Measurements from ENCODE around the gene GPR85. TPM values are rescaled to one million over a fixed set of nuclear protein-coding genes. Genes with fewer than 3 reads are reported as not detected.

The GPR85 gene
- total and polyA plus RNA-seq, 5 donors from 2014 or later = not detected

- H3K27ac Mint-ChIP-seq = no peak overlapping the region
- H3K4me3 Mint-ChIP-seq = no peak overlapping the region
- no peak for ATAC-seq (ENCODE audit: low read depth in 2 of 2)
- no peak overlapping the region for H3K27ac ChIP-seq (ENCODE audit: insufficient read depth, low read length, poor library complexity, severe bottlenecking)
- no peaks in the 10 kb centered on the region for H3K27me3 ChIP-seq (ENCODE audit: control insufficient read depth, insufficient read depth, low read length)
- no peaks in the 10 kb centered on the region for H3K36me3 Mint-ChIP-seq
- no peak overlapping the region for H3K4me3 ChIP-seq (ENCODE audit: low read depth, low read length)
- H3K9me3 Mint-ChIP-seq = peaks cover 0 to 8% (median 3%) of the 10 kb centered on the region in 7 donors
- no peaks in the 10 kb centered on the region for H3K4me1 ChIP-seq (ENCODE audit: control insufficient read depth, insufficient read depth, low read length, poor library complexity, severe bottlenecking)
- H3K9me3 ChIP-seq (ENCODE audit: control insufficient read depth in 2 of 2, low read length in 2 of 2) = no peaks in the 10 kb centered on the region
- no peaks in the 10 kb centered on the region for H3K36me3 ChIP-seq (ENCODE audit: control insufficient read depth, insufficient read depth, low read length)
- no peak for DNase-seq
- peaks cover 9% of the 10 kb centered on the region for H3K27me3 Mint-ChIP-seq
- H3K4me1 Mint-ChIP-seq = no peaks in the 10 kb centered on the region
These were observed 40.2 kb downstream of the GPR85 start for GRCh38 chr7:113046453-113046852.

- Mint-ChIP-seq H3K4me3 (no peak overlapping the region), H3K27ac (no peak overlapping the region), H3K27me3 (peaks cover 9% of the 10 kb centered on the region), H3K36me3 (no peaks in the 10 kb centered on the region), H3K9me3 (peaks cover 0 to 8% (median 3%) of the 10 kb centered on the region in 7 donors), H3K4me1 (no peaks in the 10 kb centered on the region)
- Histone ChIP-seq H3K27me3 (ENCODE audit: control insufficient read depth, insufficient read depth, low read length) (no peaks in the 10 kb centered on the region), H3K36me3 (ENCODE audit: control insufficient read depth, insufficient read depth, low read length) (no peaks in the 10 kb centered on the region), H3K9me3 (ENCODE audit: control insufficient read depth in 2 of 2, low read length in 2 of 2) (no peaks in the 10 kb centered on the region), H3K4me3 (ENCODE audit: low read depth, low read length) (no peak overlapping the region), H3K27ac (ENCODE audit: insufficient read depth, low read length, poor library complexity, severe bottlenecking) (no peak overlapping the region), H3K4me1 (ENCODE audit: control insufficient read depth, insufficient read depth, low read length, poor library complexity, severe bottlenecking) (no peaks in the 10 kb centered on the region)
- no peak for ATAC-seq (ENCODE audit: low read depth in 2 of 2)
- DNase-seq = no peak
These were observed 41.2 kb downstream of the GPR85 start for GRCh38 chr7:113045379-113045778.

- ATAC-seq (ENCODE audit: low read depth in 2 of 2) = no peak
- H3K4me1 ChIP-seq (ENCODE audit: control insufficient read depth, insufficient read depth, low read length, poor library complexity, severe bottlenecking) = no peaks in the 10 kb centered on the region
- DNase-seq = no peak
- H3K9me3 ChIP-seq (ENCODE audit: control insufficient read depth in 2 of 2, low read length in 2 of 2) = no peaks in the 10 kb centered on the region
- no peak overlapping the region for H3K27ac Mint-ChIP-seq
- H3K36me3 ChIP-seq (ENCODE audit: control insufficient read depth, insufficient read depth, low read length) = no peaks in the 10 kb centered on the region
- no peaks in the 10 kb centered on the region for H3K4me1 Mint-ChIP-seq
- H3K27me3 ChIP-seq (ENCODE audit: control insufficient read depth, insufficient read depth, low read length) = no peaks in the 10 kb centered on the region
- H3K4me3 ChIP-seq (ENCODE audit: low read depth, low read length) = no peak overlapping the region
- H3K9me3 Mint-ChIP-seq = peaks cover 0 to 5% (median 0%) of the 10 kb centered on the region in 7 donors
- H3K27ac ChIP-seq (ENCODE audit: insufficient read depth, low read length, poor library complexity, severe bottlenecking) = no peak overlapping the region
- H3K4me3 Mint-ChIP-seq = no peak overlapping the region
- H3K36me3 Mint-ChIP-seq = no peaks in the 10 kb centered on the region
- peaks cover 9% of the 10 kb centered on the region for H3K27me3 Mint-ChIP-seq
These were observed 42.2 kb downstream of the GPR85 start for GRCh38 chr7:113044394-113044793.

GRCh38 chr7:113040849-113041248 is 45.8 kb downstream of the GPR85 start:
- H3K36me3 ChIP-seq (ENCODE audit: control insufficient read depth, insufficient read depth, low read length) = no peaks in the 10 kb centered on the region
- no peaks in the 10 kb centered on the region for H3K9me3 ChIP-seq (ENCODE audit: control insufficient read depth in 2 of 2, low read length in 2 of 2)
- Mint-ChIP-seq H3K36me3 (no peaks in the 10 kb centered on the region), H3K27me3 (peaks cover 9% of the 10 kb centered on the region), H3K4me3 (no peak overlapping the region), H3K9me3 (peaks cover 0 to 8% (median 0%) of the 10 kb centered on the region in 7 donors), H3K27ac (no peak overlapping the region), H3K4me1 (no peaks in the 10 kb centered on the region)
- H3K4me3 ChIP-seq (ENCODE audit: low read depth, low read length) = no peak overlapping the region
- ATAC-seq (ENCODE audit: low read depth in 2 of 2) (no peak), DNase-seq (no peak)
- H3K4me1 ChIP-seq (ENCODE audit: control insufficient read depth, insufficient read depth, low read length, poor library complexity, severe bottlenecking) = no peaks in the 10 kb centered on the region
- H3K27me3 ChIP-seq (ENCODE audit: control insufficient read depth, insufficient read depth, low read length) = no peaks in the 10 kb centered on the region
- no peak overlapping the region for H3K27ac ChIP-seq (ENCODE audit: insufficient read depth, low read length, poor library complexity, severe bottlenecking)

GRCh38 chr7:113033959-113034358 is 52.7 kb downstream of the GPR85 start:
- no peaks in the 10 kb centered on the region for H3K9me3 ChIP-seq (ENCODE audit: control insufficient read depth in 2 of 2, low read length in 2 of 2)
- no peak overlapping the region for H3K27ac ChIP-seq (ENCODE audit: insufficient read depth, low read length, poor library complexity, severe bottlenecking)
- peaks cover 7% of the 10 kb centered on the region for H3K27me3 Mint-ChIP-seq
- H3K4me3 Mint-ChIP-seq = no peak overlapping the region
- peaks cover 2% of the 10 kb centered on the region for H3K27me3 ChIP-seq (ENCODE audit: control insufficient read depth, insufficient read depth, low read length)
- no peak overlapping the region for H3K27ac Mint-ChIP-seq
- no peaks in the 10 kb centered on the region for H3K4me1 Mint-ChIP-seq
- ATAC-seq (ENCODE audit: low read depth in 2 of 2) (no peak), DNase-seq (no peak)
- no peaks in the 10 kb centered on the region for H3K36me3 ChIP-seq (ENCODE audit: control insufficient read depth, insufficient read depth, low read length)
- no peaks in the 10 kb centered on the region for H3K4me1 ChIP-seq (ENCODE audit: control insufficient read depth, insufficient read depth, low read length, poor library complexity, severe bottlenecking)
- no peaks in the 10 kb centered on the region for H3K36me3 Mint-ChIP-seq
- H3K9me3 Mint-ChIP-seq = peaks cover 0 to 3% (median 0%) of the 10 kb centered on the region in 7 donors
- no peak overlapping the region for H3K4me3 ChIP-seq (ENCODE audit: low read depth, low read length)

Other genes starting within 250 kb of the GPR85 start
- gene SMIM30, start 31.7 kb upstream of the GPR85 start, total RNA-seq = 10.9 TPM
- gene SMIM30, start 31.7 kb upstream of the GPR85 start, polyA plus RNA-seq = 10 to 100 TPM; 46.0 to 66.4 (median 51.5) TPM